IMR-90 (cell line): Measurements from ENCODE around the gene COX6B2. TPM values are rescaled to one million over a fixed set of nuclear protein-coding genes. Genes with fewer than 3 reads are reported as not detected.

ENCODE experiments used
- ATAC-seq: fragments of 200-7000 bp; cut with Tn5 transposase; 2 replicates; pipeline ENCODE4 v1.9.1; 2020; ENCODE audit warnings: low read depth, mild to moderate bottlenecking, moderate library complexity
- BruUV-seq: library from RNA; stranded (reverse); fragments of 400-500 nt; replicated peaks from 2 replicates; lab custom pipeline; 2021; lab: Mats Ljungman, UMichigan
- CTCF ChIA-PET: fragments of 300-600 bp; formaldehyde crosslinking; extraction: SDS; loops from one replicate; lab custom pipeline; 2021; ENCODE audit warnings: antibody characterized with exemption; lab: Yijun Ruan, JAX
- POLR2A ChIA-PET: fragments of 300-600 bp; sonication (Branson Sonifier 250); formaldehyde crosslinking; loops from one replicate; lab custom pipeline; 2022; ENCODE audit warnings: antibody characterized with exemption; ENCODE audit not compliant: unreplicated experiment; lab: Charles Lee
- DNase-seq: peaks from one replicate; pipeline ENCODE4 v3.0.0; 2013
- H2AFZ ChIP-seq: replicated peaks from 2 replicates; pipeline ENCODE3; 2013; ENCODE audit warnings: low read length, mild to moderate bottlenecking; ENCODE audit not compliant: poor library complexity
- H2AK5ac ChIP-seq: 2 replicates; pipeline ENCODE4 v1.6.1; 2013; ENCODE audit warnings: low read depth, low read length, inconsistent platforms
- H2AK9ac ChIP-seq: replicated peaks from 2 replicates; pipeline ENCODE3; 2013; ENCODE audit warnings: mild to moderate bottlenecking, low read depth, low read length, moderate library complexity; ENCODE audit not compliant: poor library complexity
- H2BK120ac ChIP-seq: 2 replicates; pipeline ENCODE4 v1.6.1; 2013; ENCODE audit warnings: low read depth, low read length, inconsistent platforms
- H2BK15ac ChIP-seq: 3 replicates; pipeline ENCODE4 v1.6.1; 2013; ENCODE audit warnings: low read depth, low read length, inconsistent platforms
- H2BK20ac ChIP-seq: 2 replicates; pipeline ENCODE4 v1.6.1; 2013; ENCODE audit warnings: low read depth, mild to moderate bottlenecking, inconsistent platforms, low read length, moderate library complexity
- H2BK5ac ChIP-seq: 2 replicates; pipeline ENCODE4 v1.6.1; 2013; ENCODE audit warnings: mild to moderate bottlenecking, low read depth, low read length, inconsistent platforms; ENCODE audit not compliant: poor library complexity, severe bottlenecking
- H3K14ac ChIP-seq: replicated peaks from 2 replicates; pipeline ENCODE4 v1.6.1; 2013; ENCODE audit warnings: low read depth, low read length, inconsistent platforms
- H3K18ac ChIP-seq: 2 replicates; pipeline ENCODE4 v1.6.1; 2013; ENCODE audit warnings: low read depth, low read length, control low read depth
- H3K23ac ChIP-seq: 2 replicates; pipeline ENCODE4 v1.6.1; 2013; ENCODE audit warnings: low read depth, low read length, inconsistent platforms
- H3K27ac ChIP-seq: 2 replicates; pipeline ENCODE4 v1.5.1; 2013; ENCODE audit warnings: mild to moderate bottlenecking, control low read depth, low read length; ENCODE audit not compliant: insufficient read depth
- H3K27me3 ChIP-seq: 2 replicates; pipeline ENCODE4 v1.6.1; 2013; ENCODE audit warnings: low read length; ENCODE audit not compliant: control insufficient read depth, insufficient read depth
- H3K36me3 ChIP-seq: 2 replicates; pipeline ENCODE4 v1.6.1; 2013; ENCODE audit warnings: low read length, mixed read lengths; ENCODE audit not compliant: control insufficient read depth, insufficient read depth
- H3K4ac ChIP-seq: 2 replicates; pipeline ENCODE4 v1.6.1; 2013; ENCODE audit warnings: low read depth, low read length, inconsistent platforms
- H3K4me1 ChIP-seq: 2 replicates; pipeline ENCODE4 v1.6.1; 2013; ENCODE audit warnings: low read length, mixed read lengths; ENCODE audit not compliant: control insufficient read depth, insufficient read depth
- H3K4me2 ChIP-seq: 2 replicates; pipeline ENCODE4 v1.6.1; 2013; ENCODE audit warnings: low read depth, mild to moderate bottlenecking, control low read depth, low read length, moderate library complexity
- H3K4me3 ChIP-seq: 2 replicates; pipeline ENCODE4 v1.5.1; 2013; ENCODE audit warnings: low read depth, mild to moderate bottlenecking, control low read depth, low read length, moderate library complexity; ENCODE audit not compliant: insufficient read depth
- H3K56ac ChIP-seq: 2 replicates; pipeline ENCODE4 v1.6.1; 2013; ENCODE audit warnings: low read length, inconsistent platforms; ENCODE audit not compliant: insufficient read depth; ENCODE audit errors: extremely low read depth
- H3K79me1 ChIP-seq, 2 experiments: 2 replicates each; pipeline ENCODE4 v1.6.1; 2013; ENCODE audit warnings: low read length in 2 of 2, inconsistent platforms in 1 of 2, low read depth in 1 of 2
- H3K9ac ChIP-seq: 2 replicates; pipeline ENCODE4 v1.6.1; 2013; ENCODE audit warnings: low read depth, low read length, control low read depth
- H3K9me1 ChIP-seq: 2 replicates; pipeline ENCODE4 v1.6.1; 2013; ENCODE audit warnings: low read length, inconsistent platforms; ENCODE audit not compliant: insufficient read depth
- H3K9me3 ChIP-seq: 2 replicates; pipeline ENCODE4 v1.6.1; 2013; ENCODE audit warnings: low read length; ENCODE audit not compliant: control insufficient read depth, insufficient read depth
- H4K20me1 ChIP-seq: 2 replicates; pipeline ENCODE4 v1.6.1; 2013; ENCODE audit warnings: low read length, inconsistent platforms; ENCODE audit not compliant: insufficient read depth
- H4K5ac ChIP-seq: 2 replicates; pipeline ENCODE4 v1.6.1; 2013; ENCODE audit warnings: mild to moderate bottlenecking, low read depth, low read length, control low read depth
- H4K8ac ChIP-seq, 2 experiments: 2 replicates each; pipeline ENCODE4 v1.6.1; 2013; ENCODE audit warnings: low read depth in 2 of 2, low read length in 2 of 2, control low read depth in 1 of 2, inconsistent platforms in 1 of 2
- H4K91ac ChIP-seq: 2 replicates; pipeline ENCODE4 v1.6.1; 2013; ENCODE audit warnings: low read depth, low read length, inconsistent platforms; ENCODE audit not compliant: insufficient read depth
- BHLHE40 ChIP-seq: fragments of 150-350 bp; IDR thresholded peaks from 2 replicates; pipeline ENCODE4 v1.6.1; 2016; ENCODE audit warnings: mild to moderate bottlenecking, low read depth, low read length
- FOS ChIP-seq: fragments of 150-350 bp; IDR thresholded peaks from 2 replicates; pipeline ENCODE4 v1.6.1; 2016; ENCODE audit warnings: low read depth, low read length
- MAZ ChIP-seq: IDR thresholded peaks from 2 replicates; pipeline ENCODE4 v1.6.1; 2012; ENCODE audit warnings: low read depth, mild to moderate bottlenecking, low read length, improper control_type of control experiment, moderate library complexity, borderline replicate concordance
- MXI1 ChIP-seq: IDR thresholded peaks from 2 replicates; pipeline ENCODE4 v1.6.1; 2012; ENCODE audit warnings: low read depth, mild to moderate bottlenecking, low read length, moderate library complexity, borderline replicate concordance
- NFE2L2 ChIP-seq: fragments of 150-350 bp; IDR thresholded peaks from 2 replicates; pipeline ENCODE4 v1.6.1; 2016; ENCODE audit warnings: low read depth, mild to moderate bottlenecking, low read length
- POLR2A ChIP-seq: IDR thresholded peaks from 2 replicates; pipeline ENCODE4 v1.6.1; 2012; ENCODE audit warnings: mild to moderate bottlenecking, low read depth, low read length
- RAD21 ChIP-seq: IDR thresholded peaks from 2 replicates; pipeline ENCODE4 v1.6.1; 2012; ENCODE audit warnings: low read length, improper control_type of control experiment
- RCOR1 ChIP-seq: IDR thresholded peaks from 2 replicates; pipeline ENCODE4 v1.6.1; 2012; ENCODE audit warnings: mild to moderate bottlenecking, low read length, improper control_type of control experiment; ENCODE audit not compliant: insufficient replicate concordance
- RFX5 ChIP-seq: IDR thresholded peaks from 2 replicates; pipeline ENCODE4 v1.8.0; 2012; ENCODE audit warnings: low read depth, mild to moderate bottlenecking, low read length, moderate library complexity
- SMC3 ChIP-seq: fragments of 150-350 bp; IDR thresholded peaks from 2 replicates; pipeline ENCODE4 v1.6.1; 2016; ENCODE audit warnings: low read depth, mild to moderate bottlenecking, antibody characterized with exemption, low read length, moderate library complexity
- USF2 ChIP-seq: fragments of 150-350 bp; IDR thresholded peaks from 2 replicates; pipeline ENCODE4 v1.6.1; 2017; ENCODE audit warnings: mild to moderate bottlenecking, antibody characterized with exemption, low read length, low read depth
- WGBS, 2 experiments: methylation state at CpG; one replicate each; pipeline versions ENCODE4 v1.1.5 to v1.1.7; 2013; ENCODE audit warnings: missing lambda C conversion rate in 2 of 2; ENCODE audit not compliant: insufficient read length in 1 of 2; ENCODE audit errors: extremely low coverage in 2 of 2; 5-methylcytosine and 5-hydroxymethylcytosine counted together
- dilution Hi-C: fragments of 300-500 bp; cut with HindIII; formaldehyde crosslinking; loops from one replicate; pipeline ENCODE4 v1.14.3; 2018; ENCODE audit warnings: low sequenced_read_pairs; ENCODE audit not compliant: unreplicated experiment
- in situ Hi-C: fragments of 300-500 bp; cut with MboI; formaldehyde crosslinking; loops from 3 replicates; pipeline ENCODE4 v1.14.3; 2019; ENCODE audit warnings: low sequenced_read_pairs, inconsistent platforms, mixed read lengths
- intact Hi-C: fragments of 100-400 bp; cut with micrococcal nuclease; formaldehyde crosslinking; loops from 2 replicates; pipeline ENCODE4 v1.10.0; 2022
- polyA plus RNA-seq, 3 experiments: library from polyadenylated mRNA; depleted of rRNA; stranded (reverse); fragments of >200 nt; gene quantifications; 2 replicates each; pipeline ENCODE4 v1.2.3, GENCODE V29; 2012; ENCODE audit warnings: low replicate concordance in 1 of 3
- total RNA-seq: library from RNA; depleted of rRNA; stranded (reverse); fragments of >200 nt; gene quantifications from 2 replicates; pipeline ENCODE4 v1.2.3, GENCODE V29; 2012
- TF ChIP-seq, protein P1 (sequence below): conservative IDR thresholded peaks from 2 replicates; pipeline ENCODE4 v1.5.1; 2012; ENCODE audit warnings: mild to moderate bottlenecking, low read depth, low read length, improper control_type of control experiment

COX6B2 gene
- total and polyA plus RNA-seq, 2 of the 4 experiments (the other 2 are of a cell fraction) = 0.19 TPM; not detected in 1

GRCh38 chr19:55304980-55305379 lies 49.5 kb downstream of the COX6B2 start:
- Histone ChIP-seq H3K56ac (no peak overlapping the region), H3K27me3 (no peaks in the 10 kb centered on the region), H2AK5ac (no peak overlapping the region), H4K8ac (no peak overlapping the region), H3K27ac (no peak overlapping the region), H3K4me3 (no peak overlapping the region), H3K79me1 (no peaks in the 10 kb centered on the region), H3K4ac (no peak overlapping the region), H3K23ac (no peak overlapping the region), H4K91ac (no peak overlapping the region), H4K5ac (no peak overlapping the region), H3K4me2 (no peak overlapping the region), H2AK9ac (no peak overlapping the region), H3K9me3 (no peaks in the 10 kb centered on the region; the same call in 1 of the 2 replicates), H3K36me3 (peaks cover 48% of the 10 kb centered on the region), H3K9me1 (no peaks in the 10 kb centered on the region), H2BK5ac (no peak overlapping the region), H3K4me1 (no peaks in the 10 kb centered on the region), H2AFZ (no peak overlapping the region), H2BK15ac (no peak overlapping the region), H2BK20ac (no peak overlapping the region), H3K18ac (no peak overlapping the region), H3K9ac (no peak overlapping the region), H4K20me1 (no peaks in the 10 kb centered on the region), H3K14ac (no peak overlapping the region), H2BK120ac (no peak overlapping the region)
- no peak for DNase-seq
- no TSS peak for BruUV-seq
- dilution Hi-C loops = no loop called here
- ATAC-seq = no peak
- ChIA-PET POLR2A (no interaction called here), CTCF (no interaction called here)
- in situ Hi-C loops = no loop called here
- TF ChIP-seq FOS = no peak
- TF ChIP-seq, protein P1, sequence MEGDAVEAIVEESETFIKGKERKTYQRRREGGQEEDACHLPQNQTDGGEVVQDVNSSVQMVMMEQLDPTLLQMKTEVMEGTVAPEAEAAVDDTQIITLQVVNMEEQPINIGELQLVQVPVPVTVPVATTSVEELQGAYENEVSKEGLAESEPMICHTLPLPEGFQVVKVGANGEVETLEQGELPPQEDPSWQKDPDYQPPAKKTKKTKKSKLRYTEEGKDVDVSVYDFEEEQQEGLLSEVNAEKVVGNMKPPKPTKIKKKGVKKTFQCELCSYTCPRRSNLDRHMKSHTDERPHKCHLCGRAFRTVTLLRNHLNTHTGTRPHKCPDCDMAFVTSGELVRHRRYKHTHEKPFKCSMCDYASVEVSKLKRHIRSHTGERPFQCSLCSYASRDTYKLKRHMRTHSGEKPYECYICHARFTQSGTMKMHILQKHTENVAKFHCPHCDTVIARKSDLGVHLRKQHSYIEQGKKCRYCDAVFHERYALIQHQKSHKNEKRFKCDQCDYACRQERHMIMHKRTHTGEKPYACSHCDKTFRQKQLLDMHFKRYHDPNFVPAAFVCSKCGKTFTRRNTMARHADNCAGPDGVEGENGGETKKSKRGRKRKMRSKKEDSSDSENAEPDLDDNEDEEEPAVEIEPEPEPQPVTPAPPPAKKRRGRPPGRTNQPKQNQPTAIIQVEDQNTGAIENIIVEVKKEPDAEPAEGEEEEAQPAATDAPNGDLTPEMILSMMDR = no peak
- no peak for TF ChIP-seq NFE2L2
- no peak for TF ChIP-seq POLR2A
- no peak for TF ChIP-seq RCOR1
- TF ChIP-seq USF2 = no peak
- TF ChIP-seq RAD21 = no peak
- no peak for TF ChIP-seq SMC3
- no peak for TF ChIP-seq MAZ
- TF ChIP-seq RFX5 = no peak
- no peak for TF ChIP-seq MXI1
- no peak for TF ChIP-seq BHLHE40
- intact Hi-C loops = loop anchor here (5.0 kb wide), 1 partner anchor 82 kb away; the partner anchor contains the start of gene RPL28
- WGBS, 2 experiments = 95% methylated on average over 4 of the region's 14 CpGs; no CpG with 5 or more reads in 1 of the 2 experiments
